DOHH2 (cell line): ENCODE data around the gene TMEM208.

ENCODE experiments used
- H3F3A ChIP-seq: fragments of 200-600 bp; sonication (generic), shearing (Covaris generic); 2 replicates; pipeline ENCODE4 v1.6.0; 2016; ENCODE audit warnings: antibody characterized with exemption, mild to moderate bottlenecking; ENCODE audit not compliant: control insufficient read depth, insufficient read depth
- H3K27ac ChIP-seq: fragments of 200-600 bp; sonication (generic); 2 replicates; pipeline ENCODE4 v1.5.1; 2014; ENCODE audit warnings: low read depth, mild to moderate bottlenecking, low read length, moderate library complexity
- H3K27me3 ChIP-seq: fragments of 200-600 bp; sonication (generic); 2 replicates; pipeline ENCODE4 v1.6.1; 2014; ENCODE audit warnings: mild to moderate bottlenecking, low read length, mixed read lengths; ENCODE audit not compliant: control insufficient read depth
- H3K36me3 ChIP-seq: fragments of 200-600 bp; sonication (generic); 2 replicates; pipeline ENCODE4 v1.6.1; 2014; ENCODE audit warnings: mild to moderate bottlenecking, low read length, moderate library complexity, mixed read lengths; ENCODE audit not compliant: control insufficient read depth
- H3K4me1 ChIP-seq: fragments of 200-600 bp; sonication (generic); 2 replicates; pipeline ENCODE4 v1.6.1; 2014; ENCODE audit warnings: mild to moderate bottlenecking, low read length, mixed read lengths; ENCODE audit not compliant: control insufficient read depth
- H3K4me2 ChIP-seq: fragments of 200-600 bp; sonication (generic); 2 replicates; pipeline ENCODE4 v1.6.0; 2014; ENCODE audit warnings: mild to moderate bottlenecking, low read length, moderate library complexity
- H3K4me3 ChIP-seq: fragments of 200-600 bp; sonication (generic); 2 replicates; pipeline ENCODE4 v1.5.1; 2014; ENCODE audit warnings: mild to moderate bottlenecking, low read length, mixed read lengths
- H3K79me2 ChIP-seq: fragments of 200-600 bp; sonication (generic); 2 replicates; pipeline ENCODE4 v1.6.1; 2014; ENCODE audit warnings: mild to moderate bottlenecking, low read length, mixed read lengths; ENCODE audit not compliant: control insufficient read depth
- H3K9me2 ChIP-seq: fragments of 200-600 bp; sonication (generic); replicated peaks from 2 replicates; pipeline ENCODE4 v1.6.1; 2014; ENCODE audit warnings: mild to moderate bottlenecking, low read length, mixed read lengths; ENCODE audit not compliant: control insufficient read depth
- H3K9me3 ChIP-seq: fragments of 200-600 bp; sonication (generic); 2 replicates; pipeline ENCODE4 v1.6.1; 2014; ENCODE audit warnings: antibody characterized with exemption, low read length, mixed read lengths; ENCODE audit not compliant: control insufficient read depth, insufficient read depth
- H4K20me1 ChIP-seq: fragments of 200-600 bp; sonication (generic); 2 replicates; pipeline ENCODE4 v1.6.0; 2014; ENCODE audit warnings: low read depth, mild to moderate bottlenecking, antibody characterized with exemption, low read length, moderate library complexity; ENCODE audit not compliant: control insufficient read depth, insufficient read depth
- EZH2phosphoT487 ChIP-seq: fragments of 200-600 bp; sonication (generic); IDR thresholded peaks from 2 replicates; pipeline ENCODE4 v1.6.1; 2017; ENCODE audit warnings: borderline replicate concordance, mild to moderate bottlenecking, antibody characterized with exemption, low read length, moderate library complexity, mixed read lengths
- TF ChIP-seq, protein P1 (sequence below): fragments of 200-600 bp; sonication (generic); IDR thresholded peaks from one replicate; pipeline ENCODE4 v1.5.1; 2014; ENCODE audit warnings: antibody characterized with exemption, mild to moderate bottlenecking, low read depth, low read length; ENCODE audit not compliant: poor library complexity, severe bottlenecking

TMEM208 gene

GRCh38 chr16:67206838-67207248, 20.1 kb upstream of the TMEM208 start:
- Histone ChIP-seq H3K27ac (no peak overlapping the region), H3F3A (no peaks in the 10 kb centered on the region; the same call in 1 of the 2 replicates), H3K4me1 (no peaks in the 10 kb centered on the region)

DNA sequence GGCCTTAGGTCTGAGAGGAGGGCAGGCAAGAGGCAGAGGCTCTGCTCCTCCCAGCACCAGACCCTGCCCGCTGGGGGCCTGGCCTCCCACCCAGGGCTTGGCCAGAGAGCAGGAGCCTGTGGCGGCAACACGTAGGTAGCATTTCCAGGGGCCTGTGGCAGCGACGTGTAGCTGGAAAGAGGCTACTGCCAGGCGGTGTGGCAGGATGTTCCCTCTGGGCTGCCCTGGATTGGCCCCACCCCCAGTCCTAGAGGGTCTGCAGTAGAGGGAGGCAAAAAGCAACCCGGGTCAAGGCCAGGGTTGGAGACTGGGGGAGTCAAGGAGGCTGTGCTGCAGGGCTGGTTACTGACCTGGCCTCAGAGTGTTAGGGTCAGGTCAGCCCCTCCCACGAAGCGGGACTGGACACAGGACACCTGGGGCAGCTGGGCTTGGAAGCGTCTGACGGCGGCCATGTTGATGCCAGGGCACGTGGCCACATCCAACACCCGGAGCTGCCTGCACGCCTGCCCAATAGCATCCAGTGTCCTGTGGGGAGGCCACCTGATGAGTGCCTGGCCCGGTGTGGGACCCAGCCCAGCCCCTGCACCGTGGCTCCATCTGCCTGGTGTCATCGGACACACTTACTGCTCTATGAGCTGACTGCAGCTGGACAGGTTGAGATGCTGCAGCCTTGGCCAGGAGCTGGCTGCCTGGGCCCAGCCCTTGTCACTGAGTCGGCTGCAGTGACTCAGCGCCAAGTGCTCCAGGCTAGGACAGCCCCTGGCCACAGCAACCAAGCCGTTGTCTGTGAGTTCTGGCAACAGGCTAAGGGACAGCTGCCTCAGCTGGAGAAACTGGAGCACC, 19.5 kb upstream of the TMEM208 start:
- H3F3A ChIP-seq = no peaks in the 10 kb centered on the region; the same call in 1 of the 2 replicates
- no peaks in the 10 kb centered on the region for H3K9me3 ChIP-seq
- peaks cover 3% of the 10 kb centered on the region; the same call in 1 of the 2 replicates for H3K27me3 ChIP-seq
- H4K20me1 ChIP-seq = no peaks in the 10 kb centered on the region
- H3K27ac ChIP-seq = no peak overlapping the region
- no peaks in the 10 kb centered on the region for H3K79me2 ChIP-seq
- H3K36me3 ChIP-seq = peaks cover 18% of the 10 kb centered on the region
- H3K9me2 ChIP-seq = no peaks in the 10 kb centered on the region
- H3K4me1 ChIP-seq = no peaks in the 10 kb centered on the region
- no peak overlapping the region for H3K4me2 ChIP-seq
- TF ChIP-seq, protein P1, sequence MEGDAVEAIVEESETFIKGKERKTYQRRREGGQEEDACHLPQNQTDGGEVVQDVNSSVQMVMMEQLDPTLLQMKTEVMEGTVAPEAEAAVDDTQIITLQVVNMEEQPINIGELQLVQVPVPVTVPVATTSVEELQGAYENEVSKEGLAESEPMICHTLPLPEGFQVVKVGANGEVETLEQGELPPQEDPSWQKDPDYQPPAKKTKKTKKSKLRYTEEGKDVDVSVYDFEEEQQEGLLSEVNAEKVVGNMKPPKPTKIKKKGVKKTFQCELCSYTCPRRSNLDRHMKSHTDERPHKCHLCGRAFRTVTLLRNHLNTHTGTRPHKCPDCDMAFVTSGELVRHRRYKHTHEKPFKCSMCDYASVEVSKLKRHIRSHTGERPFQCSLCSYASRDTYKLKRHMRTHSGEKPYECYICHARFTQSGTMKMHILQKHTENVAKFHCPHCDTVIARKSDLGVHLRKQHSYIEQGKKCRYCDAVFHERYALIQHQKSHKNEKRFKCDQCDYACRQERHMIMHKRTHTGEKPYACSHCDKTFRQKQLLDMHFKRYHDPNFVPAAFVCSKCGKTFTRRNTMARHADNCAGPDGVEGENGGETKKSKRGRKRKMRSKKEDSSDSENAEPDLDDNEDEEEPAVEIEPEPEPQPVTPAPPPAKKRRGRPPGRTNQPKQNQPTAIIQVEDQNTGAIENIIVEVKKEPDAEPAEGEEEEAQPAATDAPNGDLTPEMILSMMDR = no peak
- TF ChIP-seq EZH2phosphoT487 = no peak
- no peak overlapping the region for H3K4me3 ChIP-seq

More at GRCh38 chr16:67206838-67207248, 20.1 kb upstream of the TMEM208 start:
- Histone ChIP-seq H3K9me2 (no peaks in the 10 kb centered on the region), H3K36me3 (peaks cover 24% of the 10 kb centered on the region), H3K27me3 (peaks cover 2% of the 10 kb centered on the region; the same call in 1 of the 2 replicates), H3K79me2 (no peaks in the 10 kb centered on the region), H3K4me3 (no peak overlapping the region), H4K20me1 (no peaks in the 10 kb centered on the region), H3K4me2 (no peak overlapping the region), H3K9me3 (no peaks in the 10 kb centered on the region)
- TF ChIP-seq, protein P1 = no peak
- no peak for TF ChIP-seq EZH2phosphoT487

DNA sequence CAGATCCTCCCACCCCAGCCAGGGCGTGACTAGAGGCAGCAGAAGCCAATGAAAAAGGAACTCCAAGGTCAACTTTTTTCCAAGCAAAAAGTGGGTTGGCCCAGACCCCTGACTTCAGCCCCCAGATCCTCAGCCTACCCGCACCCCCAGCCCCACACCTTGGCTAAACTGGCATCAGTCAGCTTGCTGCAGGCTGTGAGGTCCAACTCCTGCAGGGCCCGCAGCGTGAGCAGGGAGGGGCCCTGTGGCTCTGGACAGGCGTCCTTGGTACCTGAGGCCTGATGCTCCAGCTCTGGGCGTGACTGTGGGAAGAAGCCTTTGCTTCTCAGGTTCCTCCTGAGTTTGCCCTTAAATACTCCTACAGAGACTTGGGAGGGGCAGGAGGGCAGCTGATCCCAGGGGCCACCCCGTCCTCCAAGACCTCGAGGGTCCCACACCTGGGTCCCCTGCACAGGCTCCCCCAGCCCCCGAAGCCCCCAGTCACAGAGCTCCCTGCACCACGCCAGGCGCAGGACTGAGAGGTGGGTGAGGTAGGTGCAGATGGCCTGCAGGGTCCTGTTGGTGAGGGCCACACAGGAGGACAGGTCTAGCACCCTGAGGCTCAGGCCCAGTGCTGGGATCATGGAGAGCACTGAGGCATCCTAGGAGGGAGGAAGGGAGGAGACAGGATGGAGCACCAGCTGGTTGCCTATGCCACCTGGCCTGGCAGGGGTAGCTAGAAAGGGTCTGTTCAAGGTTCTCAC, 18.6 kb upstream of the TMEM208 start:
- peaks cover 10% of the 10 kb centered on the region for H3K36me3 ChIP-seq
- H3K4me2 ChIP-seq = no peak overlapping the region
- H3K27ac ChIP-seq = no peak overlapping the region
- H3K9me3 ChIP-seq = no peaks in the 10 kb centered on the region
- H3K27me3 ChIP-seq = peaks cover 3% of the 10 kb centered on the region; the same call in 1 of the 2 replicates
- H3K4me3 ChIP-seq = no peak overlapping the region
- no peaks in the 10 kb centered on the region for H3K9me2 ChIP-seq
- no peaks in the 10 kb centered on the region for H3K4me1 ChIP-seq
- H3F3A ChIP-seq = no peaks in the 10 kb centered on the region; the same call in 1 of the 2 replicates
- TF ChIP-seq, protein P1 = no peak
- TF ChIP-seq EZH2phosphoT487 = no peak
- no peaks in the 10 kb centered on the region for H4K20me1 ChIP-seq
- H3K79me2 ChIP-seq = no peaks in the 10 kb centered on the region
